WTC11 (cell line): ENCODE results near the gene RAD23B.

Source experiments
- CTCF ChIP-seq: fragments of 200-600 bp; IDR thresholded peaks from 2 replicates; pipeline ENCODE4 v1.8.0; 2022; ENCODE audit warnings: antibody characterized with exemption
- ELF4 ChIP-seq: sonication (generic); formaldehyde crosslinking; IDR thresholded peaks from 2 replicates; pipeline ENCODE4 v1.8.1; 2022; ENCODE audit warnings: low read depth, mild to moderate bottlenecking, moderate library complexity, missing genetic modification reagents
- ESRRA ChIP-seq: sonication (generic); formaldehyde crosslinking; IDR thresholded peaks from 2 replicates; pipeline ENCODE4 v1.8.1; 2022; ENCODE audit warnings: mild to moderate bottlenecking, missing genetic modification reagents, borderline replicate concordance
- ETV6 ChIP-seq: sonication (generic); formaldehyde crosslinking; IDR thresholded peaks from 2 replicates; pipeline ENCODE4 v1.8.1; 2022; ENCODE audit warnings: mild to moderate bottlenecking, missing genetic modification reagents
- FOXJ3 ChIP-seq: sonication (generic); formaldehyde crosslinking; IDR thresholded peaks from 2 replicates; pipeline ENCODE4 v1.9.0; 2021; ENCODE audit warnings: missing genetic modification reagents, mild to moderate bottlenecking, borderline replicate concordance
- FOXK1 ChIP-seq: sonication (generic); formaldehyde crosslinking; IDR thresholded peaks from 2 replicates; pipeline ENCODE4 v1.8.0; 2022; ENCODE audit warnings: mild to moderate bottlenecking, moderate library complexity, missing genetic modification reagents
- TP53 ChIP-seq: sonication (generic); formaldehyde crosslinking; IDR thresholded peaks from 2 replicates; pipeline ENCODE4 v1.8.1; 2023; ENCODE audit warnings: mild to moderate bottlenecking, missing genetic modification reagents
- USF1 ChIP-seq: sonication (generic); formaldehyde crosslinking; IDR thresholded peaks from 2 replicates; pipeline ENCODE4 v1.8.0; 2022; ENCODE audit warnings: mild to moderate bottlenecking, missing genetic modification reagents
- USF2 ChIP-seq: sonication (generic); formaldehyde crosslinking; IDR thresholded peaks from 2 replicates; pipeline ENCODE4 v1.8.1; 2023; ENCODE audit warnings: mild to moderate bottlenecking, missing genetic modification reagents, moderate library complexity
- ZNF232 ChIP-seq: sonication (generic); formaldehyde crosslinking; IDR thresholded peaks from 2 replicates; pipeline ENCODE4 v1.8.0; 2022; ENCODE audit warnings: mild to moderate bottlenecking, missing genetic modification reagents
- ZNF416 ChIP-seq: fragments of 250-450 bp; sonication (Bioruptor Pico); IDR thresholded peaks from 2 replicates; pipeline ENCODE4 v1.9.0; 2021; ENCODE audit warnings: mild to moderate bottlenecking, inconsistent platforms
- ZSCAN18 ChIP-seq: fragments of 250-450 bp; sonication (Bioruptor Pico); IDR thresholded peaks from 2 replicates; pipeline ENCODE4 v2.1.2; 2022; ENCODE audit warnings: mild to moderate bottlenecking, moderate library complexity

- TF ChIP-seq CTCF (no peak), ZSCAN18 (CRISPR knock-in tag) (no peak), ZNF416 (CRISPR knock-in tag) (no peak), ELF4 (CRISPR knock-in tag) (no peak), ETV6 (no peak), ESRRA (no peak), ZNF232 (CRISPR knock-in tag) (no peak), FOXJ3 (no peak), USF1 (CRISPR knock-in tag) (no peak), TP53 (CRISPR knock-in tag) (no peak), USF2 (no peak), FOXK1 (CRISPR knock-in tag) (no peak)
These were observed 65.8 kb downstream of the RAD23B start for GRCh38 chr9:107348836-107349235.
